Measurements from ENCODE around the gene CTNNA1.
"Not testable (repeated sequence)": the region's sequence is repeated elsewhere in the genome, so short reads cannot be mapped to it uniquely, and the experiment has no call there.

Gene CTNNA1

GRCh38 chr5:138828556-138828955 is 75.3 kb downstream of the CTNNA1 start:
- DNase-seq: no peak
- Mint-ChIP-seq H3K27me3 (ENCODE audit: low read depth, poor library complexity) (no peaks in the 10 kb centered on the region), H3K9me3 (no peaks in the 10 kb centered on the region), H3K4me1 (peaks cover 45% of the 10 kb centered on the region), H3K4me3 (no peak overlapping the region), H3K27ac (peak overlapping the region; percentile 74), H3K36me3 (ENCODE audit: low read depth) (peaks cover 67% of the 10 kb centered on the region)
- no peak for TF ChIP-seq CTCF (IDR thresholded peaks at IDR 0.05)

GRCh38 chr5:138829341-138829740 is 76.1 kb downstream of the CTNNA1 start:
- no peak for TF ChIP-seq CTCF (IDR thresholded peaks at IDR 0.05)
- Mint-ChIP-seq H3K27me3 (ENCODE audit: low read depth, poor library complexity) (no peaks in the 10 kb centered on the region), H3K9me3 (no peaks in the 10 kb centered on the region)

GRCh38 chr5:138831703-138832102 is 78.5 kb downstream of the CTNNA1 start:
- Mint-ChIP-seq H3K27me3 (ENCODE audit: low read depth, poor library complexity) (no peaks in the 10 kb centered on the region), H3K27ac (peak overlapping the region; percentile 24), H3K4me3 (no peak overlapping the region), H3K9me3 (no peaks in the 10 kb centered on the region), H3K36me3 (ENCODE audit: low read depth) (peaks cover 62% of the 10 kb centered on the region), H3K4me1 (peaks cover 41% of the 10 kb centered on the region)
- no peak for TF ChIP-seq CTCF (IDR thresholded peaks at IDR 0.05)
- no peak for DNase-seq

More at GRCh38 chr5:138829341-138829740, 76.1 kb downstream of the CTNNA1 start:
- no peak for DNase-seq
- Mint-ChIP-seq H3K4me3 (no peak overlapping the region), H3K27ac (peak overlapping the region; percentile 76), H3K36me3 (ENCODE audit: low read depth) (peaks cover 66% of the 10 kb centered on the region), H3K4me1 (peaks cover 41% of the 10 kb centered on the region)

GRCh38 chr5:138832218-138832617 is 79.0 kb downstream of the CTNNA1 start:
- Mint-ChIP-seq H3K27me3 (ENCODE audit: low read depth, poor library complexity) (no peaks in the 10 kb centered on the region), H3K27ac (no peak overlapping the region), H3K9me3 (no peaks in the 10 kb centered on the region), H3K4me3 (no peak overlapping the region), H3K4me1 (peaks cover 45% of the 10 kb centered on the region), H3K36me3 (ENCODE audit: low read depth) (peaks cover 62% of the 10 kb centered on the region)
- DNase-seq: no peak
- TF ChIP-seq CTCF (IDR thresholded peaks at IDR 0.05): no peak

GRCh38 chr5:138833080-138833479 is 79.9 kb downstream of the CTNNA1 start:
- Mint-ChIP-seq H3K36me3 (ENCODE audit: low read depth) (peaks cover 54% of the 10 kb centered on the region), H3K9me3 (no peaks in the 10 kb centered on the region), H3K4me1 (peaks cover 44% of the 10 kb centered on the region), H3K27ac (no peak overlapping the region), H3K27me3 (ENCODE audit: low read depth, poor library complexity) (no peaks in the 10 kb centered on the region), H3K4me3 (no peak overlapping the region)
- no peak for TF ChIP-seq CTCF (IDR thresholded peaks at IDR 0.05)
- DNase-seq: no peak

GRCh38 chr5:138833726-138834480 is 80.7 kb downstream of the CTNNA1 start:
- no peak overlapping the region for H3K4me3 Mint-ChIP-seq
- H3K36me3 Mint-ChIP-seq (ENCODE audit: low read depth): peaks cover 54% of the 10 kb centered on the region
- no peak for DNase-seq
- no peaks in the 10 kb centered on the region for H3K9me3 Mint-ChIP-seq
- H3K27ac Mint-ChIP-seq: no peak overlapping the region
- no peaks in the 10 kb centered on the region for H3K27me3 Mint-ChIP-seq (ENCODE audit: low read depth, poor library complexity)
- H3K4me1 Mint-ChIP-seq: peaks cover 43% of the 10 kb centered on the region
- no peak for TF ChIP-seq CTCF (IDR thresholded peaks at IDR 0.05)

- DNase-seq; H3K9me3 Mint-ChIP-seq; H3K27me3 Mint-ChIP-seq (ENCODE audit: low read depth, poor library complexity); H3K4me3 Mint-ChIP-seq; H3K27ac Mint-ChIP-seq: not testable (repeated sequence)
- H3K36me3 Mint-ChIP-seq (ENCODE audit: low read depth): peaks cover 51% of the 10 kb centered on the region
- H3K4me1 Mint-ChIP-seq: peaks cover 45% of the 10 kb centered on the region
Observed at GRCh38 chr5:138834853-138835252, 81.6 kb downstream of the CTNNA1 start.
